ENCODE results near the gene EPGN. TPM values are rescaled to one million over a fixed set of nuclear protein-coding genes. Genes with fewer than 3 reads are reported as not detected.

Gene EPGN
- total and polyA plus RNA-seq, 7 donors: 0.47 to 4.3 (median 1.5) TPM; not detected in 4

GRCh38 chr4:74328501-74328900, 20.2 kb downstream of the EPGN start:
- Histone ChIP-seq H3K36me3 (ENCODE audit: insufficient read depth in 1 of 2, low read depth in 1 of 2) (no peaks in the 10 kb centered on the region), H3K4me3 (no peak overlapping the region), H3K9me3 (no peaks in the 10 kb centered on the region), H3K27me3 (ENCODE audit: insufficient read depth in 3 of 3, low read length in 2 of 3) (peaks cover 0 to 9% (median 0%) of the 10 kb centered on the region in 3 donors), H3K4me1 (no peaks in the 10 kb centered on the region), H3K27ac (no peak overlapping the region)
- 84 to 90% (median 86%) methylated on average over 1 of the region's 1 CpG for WGBS, 3 donors
- ATAC-seq (no peak), DNase-seq (no peak)
- no peak for TF ChIP-seq CTCF (IDR thresholded peaks at IDR 0.05)
- intact Hi-C loops (cut with DNase I): no loop called here

GRCh38 chr4:74329307-74329706, 21.0 kb downstream of the EPGN start:
- DNase-seq (no peak), ATAC-seq (no peak)
- intact Hi-C loops (cut with DNase I): no loop called here
- Histone ChIP-seq H3K4me3 (no peak overlapping the region), H3K4me1 (no peaks in the 10 kb centered on the region), H3K9me3 (no peaks in the 10 kb centered on the region), H3K27ac (no peak overlapping the region), H3K36me3 (ENCODE audit: insufficient read depth in 1 of 2, low read depth in 1 of 2) (no peaks in the 10 kb centered on the region), H3K27me3 (ENCODE audit: insufficient read depth in 3 of 3, low read length in 2 of 3) (peaks cover 0 to 12% (median 0%) of the 10 kb centered on the region in 3 donors)
- TF ChIP-seq CTCF (IDR thresholded peaks at IDR 0.05): no peak

GRCh38 chr4:74330295-74330750, 22.1 kb downstream of the EPGN start:
- Histone ChIP-seq H3K27ac (no peak overlapping the region), H3K4me1 (no peaks in the 10 kb centered on the region), H3K27me3 (ENCODE audit: insufficient read depth in 3 of 3, low read length in 2 of 3) (peaks cover 0 to 9% (median 0%) of the 10 kb centered on the region in 3 donors), H3K9me3 (no peaks in the 10 kb centered on the region), H3K4me3 (no peak overlapping the region), H3K36me3 (ENCODE audit: insufficient read depth in 1 of 2, low read depth in 1 of 2) (no peaks in the 10 kb centered on the region)
- intact Hi-C loops (cut with DNase I): no loop called here
- DNase-seq: no peak
- 67 to 74% (median 70%) methylated on average over 9 of the region's 9 CpGs for WGBS, 3 donors
- no peak for TF ChIP-seq CTCF (IDR thresholded peaks at IDR 0.05)
- ATAC-seq: no peak

GRCh38 chr4:74331252-74331651, 23.0 kb downstream of the EPGN start:
- no peak for TF ChIP-seq CTCF (IDR thresholded peaks at IDR 0.05)
- H3K9me3 ChIP-seq: no peaks in the 10 kb centered on the region
- DNase-seq (no peak), ATAC-seq (no peak)
- intact Hi-C loops (cut with DNase I): no loop called here
- H3K27me3 ChIP-seq (ENCODE audit: insufficient read depth in 3 of 3, low read length in 2 of 3): peaks cover 0 to 3% (median 0%) of the 10 kb centered on the region in 3 donors
- H3K4me1 ChIP-seq: no peaks in the 10 kb centered on the region
- no peak overlapping the region for H3K4me3 ChIP-seq
- H3K36me3 ChIP-seq (ENCODE audit: insufficient read depth in 1 of 2, low read depth in 1 of 2): no peaks in the 10 kb centered on the region
- H3K27ac ChIP-seq: no peak overlapping the region
- WGBS, 3 donors: 68 to 74% (median 70%) methylated on average over 2 of the region's 2 CpGs

GRCh38 chr4:74331944-74332343, 23.7 kb downstream of the EPGN start:
- DNase-seq (no peak), ATAC-seq (no peak)
- no peaks in the 10 kb centered on the region for H3K9me3 ChIP-seq
- H3K27me3 ChIP-seq (ENCODE audit: insufficient read depth in 3 of 3, low read length in 2 of 3): peaks cover 0 to 3% (median 0%) of the 10 kb centered on the region in 3 donors
- TF ChIP-seq CTCF (IDR thresholded peaks at IDR 0.05): no peak
- H3K4me1 ChIP-seq: no peaks in the 10 kb centered on the region
- intact Hi-C loops (cut with DNase I): no loop called here
- H3K36me3 ChIP-seq (ENCODE audit: insufficient read depth in 1 of 2, low read depth in 1 of 2): no peaks in the 10 kb centered on the region
- no peak overlapping the region for H3K27ac ChIP-seq
- H3K4me3 ChIP-seq: no peak overlapping the region
